ENCODE measurements around the gene TIPRL.
"Not testable (repeated sequence)": the region's sequence is repeated elsewhere in the genome, so short reads cannot be mapped to it uniquely, and the experiment has no call there.

TIPRL gene

GRCh38 chr1:168151935-168152334 lies 26.8 kb upstream of the TIPRL start:
- ChIA-PET CTCF (interaction anchor here (0.6 to 1.6 kb wide), 4 partner anchors 10 to 101 kb away, joined by 3 read pairs; no protein-coding TSS in a partner anchor), POLR2A (no interaction called here)
- no peak overlapping the region for H3K4me3 ChIP-seq (ENCODE audit: low read depth, low read length)
- DNase-seq (ENCODE audit: low read depth, low spot score), result no peak
- no peak for TF ChIP-seq CTCF (IDR thresholded peaks at IDR 0.05; ENCODE audit: insufficient read depth, low read length, missing control alignments)

- not testable (repeated sequence) for DNase-seq (ENCODE audit: low read depth, low spot score)
These were observed 24.1 kb upstream of the TIPRL start for GRCh38 chr1:168154707-168155106.

GRCh38 chr1:168155910-168156309 lies 22.9 kb upstream of the TIPRL start:
- TF ChIP-seq CTCF (IDR thresholded peaks at IDR 0.05; ENCODE audit: insufficient read depth, low read length, missing control alignments), result no peak
- POLR2A ChIA-PET, result no interaction called here
- CTCF ChIA-PET, result interaction anchor here (3.2 kb wide), 1 partner anchor 9 kb away, joined by 17 read pairs; no protein-coding TSS in a partner anchor
- H3K4me3 ChIP-seq (ENCODE audit: low read depth, low read length), result no peak overlapping the region
- DNase-seq (ENCODE audit: low read depth, low spot score), result no peak

More at GRCh38 chr1:168154707-168155106, 24.1 kb upstream of the TIPRL start:
- POLR2A ChIA-PET; H3K4me3 ChIP-seq (ENCODE audit: low read depth, low read length): not testable (repeated sequence)
- CTCF ChIA-PET, result interaction anchor here (2.3 kb wide), 1 partner anchor 10 kb away, joined by 16 read pairs; no protein-coding TSS in a partner anchor

GRCh38 chr1:168157638-168158037 lies 21.1 kb upstream of the TIPRL start:
- DNase-seq (ENCODE audit: low read depth, low spot score), result no peak
- no peak overlapping the region for H3K4me3 ChIP-seq (ENCODE audit: low read depth, low read length)
- CTCF ChIA-PET, result interaction anchor here (3.2 kb wide), 1 partner anchor 11 kb away, joined by 17 read pairs; no protein-coding TSS in a partner anchor
- no peak for TF ChIP-seq CTCF (IDR thresholded peaks at IDR 0.05; ENCODE audit: insufficient read depth, low read length, missing control alignments)
- POLR2A ChIA-PET, result no interaction called here

- no peak overlapping the region for H3K4me3 ChIP-seq (ENCODE audit: low read depth, low read length)
- POLR2A ChIA-PET, result no interaction called here
- CTCF ChIA-PET, result interaction anchor here (0.9 to 3.9 kb wide), 2 partner anchors 14 to 74 kb away, joined by 3 to 26 read pairs; no protein-coding TSS in a partner anchor
- no peak for DNase-seq (ENCODE audit: low read depth, low spot score)
- no peak for TF ChIP-seq CTCF (IDR thresholded peaks at IDR 0.05; ENCODE audit: insufficient read depth, low read length, missing control alignments)
These were observed 19.5 kb upstream of the TIPRL start for GRCh38 chr1:168159251-168159650.

- no peak for TF ChIP-seq CTCF (IDR thresholded peaks at IDR 0.05; ENCODE audit: insufficient read depth, low read length, missing control alignments)
- H3K4me3 ChIP-seq (ENCODE audit: low read depth, low read length), result no peak overlapping the region
- ChIA-PET CTCF (interaction anchor here (1.2 to 3.9 kb wide), 5 partner anchors 13 to 78 kb away, joined by 3 to 26 read pairs (median 6); no protein-coding TSS in a partner anchor), POLR2A (interaction anchor here (0.6 kb wide), 1 partner anchor 438 kb away, joined by 3 read pairs; the partner anchor contains the start of gene MPZL1)
- no peak for DNase-seq (ENCODE audit: low read depth, low spot score)
These were observed 18.8 kb upstream of the TIPRL start for GRCh38 chr1:168159979-168160378.

- ChIA-PET CTCF (interaction anchor here (1.1 to 3.9 kb wide), 5 partner anchors 8 to 79 kb away, joined by 3 to 26 read pairs (median 5); no protein-coding TSS in a partner anchor), POLR2A (interaction anchor here (0.6 kb wide), 1 partner anchor 1286 kb away, joined by 4 read pairs; no protein-coding TSS in a partner anchor)
- H3K4me3 ChIP-seq (ENCODE audit: low read depth, low read length), result no peak overlapping the region
- no peak for TF ChIP-seq CTCF (IDR thresholded peaks at IDR 0.05; ENCODE audit: insufficient read depth, low read length, missing control alignments)
- no peak for DNase-seq (ENCODE audit: low read depth, low spot score)
These were observed 17.3 kb upstream of the TIPRL start for GRCh38 chr1:168161459-168161858.

Data from AG04449 (cell line).